Activated T-cell treated with anti-CD3 and anti-CD28 coated beads for 48 hours (primary cell): ENCODE measurements around the gene SYNDIG1.

Source experiments
- DNase-seq: peaks from one replicate; pipeline ENCODE4 v3.0.0-alpha.2; 2020; ENCODE audit warnings: low read depth

The SYNDIG1 gene

GRCh38 chr20:24472426-24472825 lies 3.0 kb downstream of the SYNDIG1 start:
- DNase-seq = no peak

GRCh38 chr20:24473435-24474223 lies 4.2 kb downstream of the SYNDIG1 start:
- DNase-seq = no peak

GRCh38 chr20:24477831-24478547 lies 8.6 kb downstream of the SYNDIG1 start:
- no peak for DNase-seq

GRCh38 chr20:24478584-24478983 lies 9.2 kb downstream of the SYNDIG1 start:
- DNase-seq = no peak

- no peak for DNase-seq
Measured at GRCh38 chr20:24479106-24479505, 9.7 kb downstream of the SYNDIG1 start.

- no peak for DNase-seq
Measured at GRCh38 chr20:24479595-24479994, 10.2 kb downstream of the SYNDIG1 start.

- no peak for DNase-seq
Measured at GRCh38 chr20:24480509-24480908, 11.1 kb downstream of the SYNDIG1 start.

GRCh38 chr20:24481173-24481572 lies 11.7 kb downstream of the SYNDIG1 start:
- no peak for DNase-seq

- no peak for DNase-seq
Measured at GRCh38 chr20:24483435-24484080, 14.1 kb downstream of the SYNDIG1 start.

- DNase-seq = no peak
Measured at GRCh38 chr20:24484081-24484450, 14.6 kb downstream of the SYNDIG1 start.

GRCh38 chr20:24485981-24486380 lies 16.6 kb downstream of the SYNDIG1 start:
- DNase-seq = no peak

GRCh38 chr20:24487240-24487639 lies 17.8 kb downstream of the SYNDIG1 start:
- DNase-seq = no peak

- DNase-seq = no peak
Measured at GRCh38 chr20:24487648-24488047, 18.2 kb downstream of the SYNDIG1 start.

- DNase-seq = no peak
Measured at GRCh38 chr20:24488064-24488799, 18.8 kb downstream of the SYNDIG1 start.

- no peak for DNase-seq
Measured at GRCh38 chr20:24488800-24489175, 19.4 kb downstream of the SYNDIG1 start.

GRCh38 chr20:24489193-24489592 lies 19.8 kb downstream of the SYNDIG1 start:
- no peak for DNase-seq

- no peak for DNase-seq
Measured at GRCh38 chr20:24489631-24490260, 20.3 kb downstream of the SYNDIG1 start.

GRCh38 chr20:24490598-24490997 lies 21.2 kb downstream of the SYNDIG1 start:
- DNase-seq = no peak

- no peak for DNase-seq
Measured at GRCh38 chr20:24491041-24491756, 21.8 kb downstream of the SYNDIG1 start.

GRCh38 chr20:24492031-24492607 lies 22.7 kb downstream of the SYNDIG1 start:
- DNase-seq = no peak

GRCh38 chr20:24492698-24493097 lies 23.3 kb downstream of the SYNDIG1 start:
- DNase-seq = no peak
